Neural progenitor cell (in vitro differentiated cells): ENCODE data around the gene SLC1A6. TPM values are rescaled to one million over a fixed set of nuclear protein-coding genes. Genes with fewer than 3 reads are reported as not detected.

Experiments used
- DNase-seq: peaks from one replicate; pipeline ENCODE4 v3.0.0-alpha.2; 2016; ENCODE audit warnings: low spot score
- H2AFZ ChIP-seq: fragments of 200-600 bp; sonication (generic); replicated peaks from 2 replicates; pipeline ENCODE4 v1.6.1; 2016; ENCODE audit warnings: antibody characterized with exemption
- H3F3A ChIP-seq: fragments of 200-600 bp; sonication (generic); 2 replicates; pipeline ENCODE4 v1.6.1; 2016; ENCODE audit warnings: antibody characterized with exemption, low read depth
- H3K27ac ChIP-seq: fragments of 200-600 bp; sonication (generic); 2 replicates; pipeline ENCODE4 v1.5.1; 2016; ENCODE audit warnings: mild to moderate bottlenecking
- H3K27me3 ChIP-seq: fragments of 200-600 bp; sonication (generic); 2 replicates; pipeline ENCODE4 v1.6.1; 2016; ENCODE audit warnings: mild to moderate bottlenecking, moderate library complexity
- H3K36me3 ChIP-seq: fragments of 200-600 bp; sonication (generic); 2 replicates; pipeline ENCODE4 v1.5.1; 2016
- H3K4me1 ChIP-seq: fragments of 200-600 bp; sonication (generic); 2 replicates; pipeline ENCODE4 v1.6.1; 2016; ENCODE audit warnings: mixed run types
- H3K4me2 ChIP-seq: fragments of 200-600 bp; sonication (generic); 2 replicates; pipeline ENCODE4 v1.6.1; 2016
- H3K4me3 ChIP-seq: fragments of 200-600 bp; sonication (generic); 2 replicates; pipeline ENCODE4 v1.5.1; 2016
- H3K79me2 ChIP-seq: fragments of 200-600 bp; sonication (generic); 2 replicates; pipeline ENCODE4 v1.6.1; 2016; ENCODE audit warnings: low read depth
- H3K9ac ChIP-seq: fragments of 200-600 bp; sonication (generic); 2 replicates; pipeline ENCODE4 v1.6.1; 2016
- H3K9me3 ChIP-seq: fragments of 200-600 bp; sonication (generic); 2 replicates; pipeline ENCODE4 v1.5.1; 2016; ENCODE audit warnings: low read depth
- H4K20me1 ChIP-seq: fragments of 200-600 bp; sonication (generic); 2 replicates; pipeline ENCODE4 v1.6.1; 2016; ENCODE audit warnings: low read depth
- H3K27ac Mint-ChIP-seq: 3 replicates; pipeline ENCODE4 v1.8.0; 2021; ENCODE audit warnings: mixed read lengths
- H3K27me3 Mint-ChIP-seq: 2 replicates; pipeline ENCODE4 v1.8.0; 2022; ENCODE audit warnings: low read depth, mild to moderate bottlenecking, inconsistent platforms, moderate library complexity, mixed read lengths; ENCODE audit not compliant: insufficient read depth
- H3K36me3 Mint-ChIP-seq: 3 replicates; pipeline ENCODE4 v1.8.0; 2021; ENCODE audit warnings: mixed read lengths
- H3K4me1 Mint-ChIP-seq: 3 replicates; pipeline ENCODE4 v1.8.0; 2021; ENCODE audit warnings: mixed read lengths
- H3K4me3 Mint-ChIP-seq: 3 replicates; pipeline ENCODE4 v1.8.0; 2021; ENCODE audit warnings: mild to moderate bottlenecking, moderate library complexity, mixed read lengths
- H3K9me3 Mint-ChIP-seq: 3 replicates; pipeline ENCODE4 v1.8.0; 2020; ENCODE audit warnings: mixed read lengths
- CTCF ChIP-seq: fragments of 200-600 bp; sonication (generic); IDR thresholded peaks from 2 replicates; pipeline ENCODE4 v1.5.1; 2017; ENCODE audit warnings: antibody characterized with exemption, mild to moderate bottlenecking
- EZH2 ChIP-seq: fragments of 200-600 bp; sonication (generic); IDR thresholded peaks from 2 replicates; pipeline ENCODE4 v1.6.1; 2017; ENCODE audit warnings: antibody characterized with exemption, mild to moderate bottlenecking, moderate library complexity
- EZH2phosphoT487 ChIP-seq: fragments of 200-600 bp; sonication (generic); IDR thresholded peaks from 2 replicates; pipeline ENCODE4 v1.6.1; 2017; ENCODE audit warnings: antibody characterized with exemption
- total RNA-seq: library from RNA; depleted of rRNA; stranded (reverse); fragments of >200 nt; gene quantifications from 2 replicates; pipeline ENCODE4 v1.2.3, GENCODE V29; 2015; ENCODE audit warnings: low replicate concordance

The SLC1A6 gene
- total RNA-seq, 1 donor from 2014 or later, result 15.0 TPM

DNA sequence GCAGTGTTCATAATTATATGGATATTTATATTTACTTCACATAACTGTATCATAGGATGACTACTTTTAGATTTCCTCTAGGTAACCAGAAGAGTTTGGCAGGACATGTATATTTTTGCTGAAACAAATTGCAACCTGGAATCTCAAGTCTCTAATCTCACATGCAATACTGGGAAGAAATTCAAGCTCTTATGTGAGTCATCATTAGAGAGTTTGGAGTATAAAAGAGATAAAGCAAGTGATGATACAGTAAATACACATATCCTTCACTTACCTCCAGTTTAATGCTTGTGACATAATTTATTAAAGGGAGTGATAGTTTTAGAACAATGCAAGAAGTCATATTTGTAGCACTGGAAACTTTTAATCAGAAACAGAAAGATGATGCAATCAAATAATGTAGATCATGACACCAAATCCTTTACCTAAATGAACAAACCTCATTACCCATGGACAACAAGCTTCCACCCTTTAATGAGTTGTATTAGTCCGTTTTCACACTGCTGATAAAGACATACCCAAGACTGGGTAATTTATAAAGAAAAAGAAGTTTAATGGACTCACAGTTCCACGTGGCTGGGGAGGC lies 77.9 kb downstream of the SLC1A6 start:
- H4K20me1 ChIP-seq, result no peaks in the 10 kb centered on the region
- Mint-ChIP-seq H3K4me1 (no peaks in the 10 kb centered on the region), H3K4me3 (no peak overlapping the region), H3K9me3 (no peaks in the 10 kb centered on the region), H3K27ac (no peak overlapping the region), H3K36me3 (no peaks in the 10 kb centered on the region), H3K27me3 (peaks cover 13% of the 10 kb centered on the region)
- no peaks in the 10 kb centered on the region for H3K27me3 ChIP-seq
- TF ChIP-seq CTCF (no peak), EZH2phosphoT487 (no peak), EZH2 (no peak)
- DNase-seq, result no peak
- H2AFZ ChIP-seq, result no peak overlapping the region
- H3K9me3 ChIP-seq, result peaks cover 3% of the 10 kb centered on the region
- H3K4me3 ChIP-seq, result no peak overlapping the region
- H3K4me1 ChIP-seq, result no peaks in the 10 kb centered on the region
- H3K27ac ChIP-seq, result no peak overlapping the region
- H3F3A ChIP-seq, result no peaks in the 10 kb centered on the region
- no peaks in the 10 kb centered on the region for H3K79me2 ChIP-seq
- H3K9ac ChIP-seq, result no peak overlapping the region
- H3K4me2 ChIP-seq, result no peak overlapping the region
- H3K36me3 ChIP-seq, result no peaks in the 10 kb centered on the region

Other genes with a start within 250 kb of the SLC1A6 start
- gene ADGRE2, start 201.3 kb downstream of the SLC1A6 start, total RNA-seq, result 0.28 and 0.34 TPM in 2 replicates
- not detected in 2 replicates for gene OR7A5, start 144.7 kb downstream of the SLC1A6 start, total RNA-seq
- not detected in 2 replicates for gene OR7C1, start 144.7 kb downstream of the SLC1A6 start, total RNA-seq
- gene OR7A10, start 130.9 kb downstream of the SLC1A6 start, total RNA-seq, result not detected in 2 replicates
- gene OR7A17, start 93.7 kb downstream of the SLC1A6 start, total RNA-seq, result not detected in 2 replicates
- not detected in 2 replicates for gene OR7C2, start 38.4 kb downstream of the SLC1A6 start, total RNA-seq
- gene CASP14, start 69.6 kb upstream of the SLC1A6 start, total RNA-seq, result not detected in 2 replicates
- gene OR1I1, start 102.3 kb upstream of the SLC1A6 start, total RNA-seq, result not detected in 2 replicates
- gene SYDE1, start 127.5 kb upstream of the SLC1A6 start, total RNA-seq, result 8.0 and 25.2 TPM in 2 replicates
- 17.1 and 71.8 TPM in 2 replicates for gene NOTCH3, start 221.1 kb upstream of the SLC1A6 start, total RNA-seq